Activated CD4-positive, alpha-beta memory T cell treated with anti-CD3 and anti-CD28 coated beads for 36 hours (primary cell): ENCODE data around the gene PCARE. TPM values are rescaled to one million over a fixed set of nuclear protein-coding genes. Genes with fewer than 3 reads are reported as not detected.
"Not testable (repeated sequence)": the region's sequence is repeated elsewhere in the genome, so short reads cannot be mapped to it uniquely, and the experiment has no call there.

Experiments
- CTCF ChIA-PET: fragments of 350-600 bp; sonication (Branson Sonifier 250); formaldehyde crosslinking; loops from one replicate; lab custom pipeline; 2021; ENCODE audit warnings: antibody characterized with exemption, inconsistent platforms; lab: Charles Lee
- POLR2A ChIA-PET: fragments of 350-600 bp; sonication (Branson Sonifier 250); formaldehyde crosslinking; loops from one replicate; lab custom pipeline; 2021; ENCODE audit warnings: antibody characterized with exemption; lab: Charles Lee
- DNase-seq: peaks from one replicate; pipeline ENCODE4 v3.0.0-alpha.2; 2020
- H3K27ac Mint-ChIP-seq: one replicate; pipeline ENCODE4 v1.8.0; 2021; ENCODE audit warnings: mixed read lengths
- H3K27me3 Mint-ChIP-seq: one replicate; pipeline ENCODE4 v1.8.0; 2021; ENCODE audit warnings: mixed read lengths
- H3K36me3 Mint-ChIP-seq: one replicate; pipeline ENCODE4 v1.8.0; 2021; ENCODE audit warnings: mixed read lengths
- H3K4me1 Mint-ChIP-seq: one replicate; pipeline ENCODE4 v1.8.0; 2021; ENCODE audit warnings: low read depth, mixed read lengths
- H3K4me3 Mint-ChIP-seq: one replicate; pipeline ENCODE4 v1.8.0; 2021; ENCODE audit warnings: mild to moderate bottlenecking, mixed read lengths
- H3K9me3 Mint-ChIP-seq: one replicate; pipeline ENCODE4 v1.8.0; 2021; ENCODE audit warnings: mixed read lengths
- intact Hi-C: fragments of 100-400 bp; cut with micrococcal nuclease; formaldehyde crosslinking; loops from one replicate; pipeline ENCODE4 v1.15.1; 2023
- total RNA-seq, 2 experiments: library from RNA; stranded (reverse); gene quantifications; one replicate each; pipeline ENCODE4 v1.2.3, GENCODE V29; 2021

Gene PCARE
- total RNA-seq, 2 experiments from 2014 or later: not detected

DNA sequence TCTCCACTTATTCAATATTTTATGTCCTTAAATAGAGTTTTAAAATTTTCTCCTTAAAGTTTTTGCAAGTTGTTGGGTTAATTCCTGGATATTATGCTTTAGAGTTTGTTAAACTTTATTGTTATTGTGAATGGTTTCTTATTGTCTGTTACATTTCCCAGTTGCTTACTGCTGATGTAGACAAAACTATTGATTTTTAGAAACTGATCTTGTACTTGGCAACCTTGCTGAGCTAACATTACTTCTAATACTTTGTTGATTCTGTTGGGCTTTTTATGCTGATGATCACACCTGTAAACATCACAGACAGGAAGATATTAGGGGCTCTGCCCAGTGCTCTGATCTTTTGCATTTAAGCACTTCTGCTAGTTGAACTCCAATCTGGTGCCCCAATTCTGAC is 38.1 kb upstream of the PCARE start:
- Mint-ChIP-seq H3K27me3 (peaks cover 1% of the 10 kb centered on the region), H3K36me3 (peaks cover 2% of the 10 kb centered on the region), H3K27ac (no peak overlapping the region), H3K4me3 (no peak overlapping the region), H3K4me1 (peaks cover 30% of the 10 kb centered on the region), H3K9me3 (no peaks in the 10 kb centered on the region)
- POLR2A ChIA-PET: no interaction called here
- intact Hi-C loops: loop anchor here (10.0 kb wide), 1 partner anchor 1312 kb away; no protein-coding TSS in a partner anchor
- no peak for DNase-seq
- CTCF ChIA-PET: interaction anchor here (1.5 kb wide), 1 partner anchor 18 kb away, joined by 3 read pairs; no protein-coding TSS in a partner anchor

DNA sequence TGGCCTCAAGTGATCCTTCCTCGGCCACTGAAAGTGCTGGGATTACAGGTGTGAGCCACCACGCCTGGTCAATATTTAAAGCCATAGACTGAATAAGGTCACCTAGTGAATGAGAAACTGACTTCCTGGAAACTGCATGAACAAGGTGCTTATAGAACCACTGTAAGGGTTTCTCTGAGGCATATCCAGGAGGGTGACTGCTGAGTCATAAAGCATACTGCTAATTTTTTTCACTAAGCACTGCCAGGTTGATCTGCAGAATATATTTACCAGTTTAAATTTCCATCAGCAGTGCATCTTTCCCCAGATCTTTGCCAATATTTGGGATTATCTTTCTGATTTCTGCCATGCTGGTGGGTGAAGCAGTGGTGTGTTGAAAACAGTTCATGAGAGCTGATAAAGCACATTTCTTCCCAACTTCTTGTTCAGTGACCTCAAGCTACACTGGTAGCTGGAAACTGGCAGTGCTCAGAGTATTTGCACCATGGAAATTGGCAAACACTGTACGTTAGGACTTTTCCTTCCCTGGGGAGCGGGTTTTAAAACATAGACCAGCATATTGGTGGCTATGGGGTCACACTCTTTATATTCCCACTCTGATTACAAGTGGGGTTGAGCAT is 36.7 kb upstream of the PCARE start:
- Mint-ChIP-seq H3K4me3 (no peak overlapping the region), H3K9me3 (no peaks in the 10 kb centered on the region), H3K27me3 (peaks cover 1% of the 10 kb centered on the region), H3K4me1 (peaks cover 18% of the 10 kb centered on the region), H3K36me3 (no peaks in the 10 kb centered on the region), H3K27ac (no peak overlapping the region)
- POLR2A ChIA-PET: no interaction called here
- intact Hi-C loops: loop anchor here (1.0 to 10.0 kb wide), 2 partner anchors 217 to 1314 kb away; partner anchors contain the start of gene WDR43
- DNase-seq: peak; percentile 20
- CTCF ChIA-PET: no interaction called here

DNA sequence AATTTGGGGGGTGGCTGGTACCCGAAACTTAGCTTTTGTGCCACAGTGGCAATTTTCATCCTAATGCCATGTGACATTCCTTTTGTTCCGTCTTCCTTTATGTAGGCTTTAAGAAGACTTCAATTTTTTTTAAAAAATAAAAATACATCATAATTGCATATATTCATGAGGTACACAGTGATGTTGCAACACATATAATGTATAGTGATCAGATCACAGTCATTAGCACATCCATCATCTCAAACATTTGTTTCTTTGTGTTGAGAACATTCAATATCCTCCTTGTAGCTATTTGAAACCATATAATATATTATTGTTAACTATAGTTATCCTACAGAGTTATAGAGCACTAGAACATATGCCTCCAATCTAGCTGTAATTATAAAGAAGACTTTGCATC is 34.9 kb upstream of the PCARE start:
- DNase-seq: no peak
- Mint-ChIP-seq H3K9me3 (no peaks in the 10 kb centered on the region), H3K27ac (no peak overlapping the region), H3K4me3 (no peak overlapping the region), H3K36me3 (no peaks in the 10 kb centered on the region), H3K27me3 (peaks cover 1% of the 10 kb centered on the region), H3K4me1 (peaks cover 14% of the 10 kb centered on the region)
- intact Hi-C loops: no loop called here
- CTCF ChIA-PET: no interaction called here
- POLR2A ChIA-PET: no interaction called here

DNA sequence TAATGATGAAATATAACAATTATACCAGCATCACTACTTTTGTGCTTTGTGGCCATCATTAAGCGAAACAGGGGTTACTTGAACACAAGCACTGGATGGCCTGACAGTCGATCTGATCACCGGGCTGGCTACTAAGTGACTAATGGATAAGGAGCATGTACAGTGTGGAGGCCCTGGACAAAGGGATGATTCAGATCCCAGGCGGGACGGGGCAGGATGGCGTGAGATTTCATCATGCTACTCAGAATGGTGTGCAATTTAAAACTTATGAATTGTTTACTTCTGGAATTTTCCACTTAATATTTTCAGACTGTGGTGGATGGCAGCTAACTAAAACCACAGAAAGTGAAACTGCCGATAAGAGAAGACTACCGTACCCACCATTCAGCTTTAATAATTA is 33.9 kb upstream of the PCARE start:
- H3K27ac Mint-ChIP-seq: no peak overlapping the region
- H3K4me3 Mint-ChIP-seq: no peak overlapping the region
- POLR2A ChIA-PET: no interaction called here
- peaks cover 1% of the 10 kb centered on the region for H3K27me3 Mint-ChIP-seq
- intact Hi-C loops: no loop called here
- CTCF ChIA-PET: no interaction called here
- no peaks in the 10 kb centered on the region for H3K9me3 Mint-ChIP-seq
- H3K36me3 Mint-ChIP-seq: no peaks in the 10 kb centered on the region
- H3K4me1 Mint-ChIP-seq: peaks cover 8% of the 10 kb centered on the region
- DNase-seq: no peak

DNA sequence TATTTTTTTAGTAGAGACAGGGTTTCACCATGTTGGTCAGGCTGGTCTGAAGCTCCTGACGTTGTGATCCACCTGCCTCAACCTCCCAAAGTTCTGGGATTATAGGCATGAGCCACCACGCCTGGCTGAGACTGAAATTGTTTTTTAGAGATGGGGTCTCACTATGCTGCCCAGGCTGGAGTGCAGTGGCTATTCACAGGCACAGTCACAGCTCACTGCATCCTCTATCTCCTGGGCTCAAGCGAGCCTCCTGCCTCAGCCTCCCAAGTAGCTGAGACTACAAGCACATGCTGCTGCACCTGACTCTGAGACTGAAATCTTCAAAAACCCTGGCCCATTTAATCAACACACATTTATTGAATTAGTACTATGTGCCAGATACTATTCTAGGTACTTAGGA is 33.2 kb upstream of the PCARE start:
- H3K4me3 Mint-ChIP-seq, intact Hi-C loops, H3K4me1 Mint-ChIP-seq, POLR2A ChIA-PET, H3K9me3 Mint-ChIP-seq, H3K36me3 Mint-ChIP-seq, H3K27ac Mint-ChIP-seq, CTCF ChIA-PET, H3K27me3 Mint-ChIP-seq, DNase-seq: not testable (repeated sequence)

DNA sequence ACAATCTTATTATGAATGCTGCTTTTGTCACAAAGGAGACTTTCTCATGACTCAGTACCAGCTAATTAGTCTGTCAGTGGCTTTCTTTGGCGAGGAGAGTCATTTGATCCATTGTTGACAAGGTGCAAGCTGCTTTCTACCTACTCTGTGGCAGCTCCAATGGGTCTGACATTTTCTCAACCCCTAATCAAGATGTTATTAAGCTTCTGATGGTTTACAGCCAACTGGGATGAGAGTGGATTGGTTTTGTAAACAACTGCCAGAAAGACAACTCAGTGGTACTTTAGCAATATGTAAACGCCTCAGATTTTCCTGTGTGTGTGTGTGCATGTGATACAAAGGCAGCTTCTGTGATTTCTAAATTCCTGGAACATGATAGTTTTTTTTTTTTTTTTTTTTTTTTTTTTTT is 32.7 kb upstream of the PCARE start:
- ChIA-PET POLR2A (no interaction called here), CTCF (no interaction called here)
- intact Hi-C loops: no loop called here
- Mint-ChIP-seq H3K4me1 (peaks cover 8% of the 10 kb centered on the region), H3K36me3 (no peaks in the 10 kb centered on the region), H3K27me3 (peaks cover 1% of the 10 kb centered on the region), H3K4me3 (no peak overlapping the region), H3K9me3 (no peaks in the 10 kb centered on the region), H3K27ac (no peak overlapping the region)
- DNase-seq: no peak

DNA sequence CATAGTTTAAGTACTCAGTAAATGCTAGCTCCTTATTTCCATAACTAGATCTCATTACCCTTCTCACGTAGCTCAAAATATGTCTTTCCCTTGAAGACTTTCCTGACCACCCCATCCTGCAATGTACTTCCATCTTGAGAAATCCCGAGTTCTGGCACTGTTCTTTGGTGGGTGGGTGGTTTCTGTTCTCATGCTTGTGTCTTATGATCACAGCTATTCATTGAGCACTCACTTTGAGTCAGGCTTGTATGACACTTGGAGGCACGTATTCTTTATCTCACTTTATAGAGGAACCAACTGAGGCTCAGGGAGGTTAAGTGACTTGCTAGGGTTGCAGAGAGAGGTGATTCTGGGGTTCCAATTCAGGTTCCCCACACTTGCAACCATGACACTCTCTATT is 31.9 kb upstream of the PCARE start:
- ChIA-PET POLR2A (no interaction called here), CTCF (interaction anchor here (2.0 kb wide), 1 partner anchor 11 kb away, joined by 5 read pairs; no protein-coding TSS in a partner anchor)
- Mint-ChIP-seq H3K27ac (no peak overlapping the region), H3K4me3 (no peak overlapping the region), H3K4me1 (peaks cover 6% of the 10 kb centered on the region), H3K9me3 (no peaks in the 10 kb centered on the region), H3K36me3 (no peaks in the 10 kb centered on the region), H3K27me3 (peaks cover 1% of the 10 kb centered on the region)
- intact Hi-C loops: no loop called here
- no peak for DNase-seq

DNA sequence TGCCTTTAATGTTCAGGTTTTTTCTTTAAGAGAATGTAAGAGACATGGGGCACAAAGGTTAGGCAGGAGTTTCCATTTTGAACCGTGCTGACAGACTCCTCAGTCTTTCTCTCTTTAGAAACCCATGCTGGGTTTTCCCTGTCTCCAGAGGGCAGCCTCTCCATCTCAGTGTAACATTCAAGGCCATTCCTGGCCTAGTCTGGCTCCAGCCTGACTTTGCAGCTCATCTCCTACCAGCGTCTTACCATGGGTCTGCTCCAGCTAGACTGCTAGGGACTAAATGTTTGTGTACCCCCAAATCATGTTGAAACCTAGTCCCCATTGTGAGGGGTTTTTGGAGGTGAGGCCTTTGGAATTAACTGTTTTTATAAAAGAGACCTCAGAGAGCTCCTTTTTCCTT is 31.1 kb upstream of the PCARE start:
- H3K27me3 Mint-ChIP-seq: peaks cover 1% of the 10 kb centered on the region
- intact Hi-C loops: no loop called here
- no peaks in the 10 kb centered on the region for H3K36me3 Mint-ChIP-seq
- H3K9me3 Mint-ChIP-seq: no peaks in the 10 kb centered on the region
- H3K4me3 Mint-ChIP-seq: no peak overlapping the region
- DNase-seq: no peak
- CTCF ChIA-PET: interaction anchor here (2.0 kb wide), 1 partner anchor 12 kb away, joined by 5 read pairs; no protein-coding TSS in a partner anchor
- POLR2A ChIA-PET: no interaction called here
- H3K27ac Mint-ChIP-seq: no peak overlapping the region
- H3K4me1 Mint-ChIP-seq: peaks cover 2% of the 10 kb centered on the region

DNA sequence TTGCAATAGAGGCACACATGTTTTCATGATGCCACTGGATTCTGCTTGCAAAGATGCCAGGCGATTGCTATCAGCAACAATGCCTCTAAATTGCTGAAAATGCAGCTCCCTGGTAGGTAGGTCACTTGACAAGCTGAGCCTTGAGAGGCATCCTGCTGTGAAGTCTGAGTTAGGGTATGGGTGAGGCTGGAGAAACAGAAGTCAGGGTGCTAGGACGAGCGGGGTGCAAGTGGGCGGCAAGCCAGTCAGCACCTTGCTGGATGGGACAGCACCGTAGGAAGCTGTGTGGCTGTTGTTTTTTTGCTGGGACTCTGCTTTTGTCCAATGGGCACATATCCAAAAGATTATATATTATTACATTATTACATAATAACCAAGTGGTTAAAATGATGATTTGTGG is 30.4 kb upstream of the PCARE start:
- Mint-ChIP-seq H3K4me1 (no peaks in the 10 kb centered on the region), H3K27ac (no peak overlapping the region), H3K36me3 (no peaks in the 10 kb centered on the region), H3K9me3 (no peaks in the 10 kb centered on the region), H3K4me3 (no peak overlapping the region), H3K27me3 (peaks cover 1% of the 10 kb centered on the region)
- POLR2A ChIA-PET: no interaction called here
- intact Hi-C loops: no loop called here
- CTCF ChIA-PET: interaction anchor here (2.0 kb wide), 1 partner anchor 13 kb away, joined by 5 read pairs; no protein-coding TSS in a partner anchor
- no peak for DNase-seq

DNA sequence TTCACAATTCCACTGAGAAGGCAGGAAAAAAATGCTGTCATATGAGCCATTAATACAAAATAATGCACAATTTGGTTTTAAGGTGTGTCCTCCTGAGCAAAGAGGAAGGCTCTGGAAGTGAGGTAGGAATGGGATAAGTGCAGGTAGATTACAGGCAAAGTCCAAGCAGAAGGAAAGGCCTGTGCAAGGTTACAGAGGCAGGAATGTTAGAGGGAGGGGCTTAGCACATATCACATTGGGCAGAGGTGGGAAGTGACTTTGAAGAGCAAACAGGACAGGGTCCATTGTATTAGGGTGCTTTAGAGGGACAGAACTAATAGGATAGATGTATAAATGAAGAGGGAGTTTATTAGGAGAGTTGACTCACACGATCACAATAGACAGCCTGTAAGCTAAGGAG is 26.2 kb upstream of the PCARE start:
- POLR2A ChIA-PET: no interaction called here
- Mint-ChIP-seq H3K36me3 (no peaks in the 10 kb centered on the region), H3K9me3 (no peaks in the 10 kb centered on the region), H3K4me3 (no peak overlapping the region), H3K27me3 (no peaks in the 10 kb centered on the region), H3K27ac (no peak overlapping the region), H3K4me1 (no peaks in the 10 kb centered on the region)
- intact Hi-C loops: no loop called here
- CTCF ChIA-PET: no interaction called here
- no peak for DNase-seq

DNA sequence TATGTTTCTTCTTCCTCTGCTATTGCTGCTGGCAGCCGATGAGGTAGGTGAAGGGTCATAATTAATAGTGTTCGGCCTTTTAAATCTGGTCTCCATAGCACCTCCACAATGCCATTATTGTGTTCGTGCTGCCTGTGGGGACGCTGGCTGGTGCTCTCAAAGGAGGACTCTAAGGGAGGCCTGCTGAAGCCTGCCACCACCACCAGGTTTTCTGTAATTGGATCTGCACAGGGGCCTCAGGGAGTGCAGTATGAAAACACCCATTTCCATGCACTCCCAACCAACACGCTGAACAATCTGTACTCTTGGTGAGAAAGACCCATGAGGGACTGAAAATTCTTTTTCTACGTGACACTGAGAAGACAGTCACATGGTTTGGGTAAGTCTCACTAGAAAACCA is 23.2 kb upstream of the PCARE start:
- ChIA-PET CTCF (no interaction called here), POLR2A (no interaction called here)
- Mint-ChIP-seq H3K4me3 (no peak overlapping the region), H3K27me3 (no peaks in the 10 kb centered on the region), H3K4me1 (no peaks in the 10 kb centered on the region), H3K36me3 (no peaks in the 10 kb centered on the region), H3K27ac (no peak overlapping the region), H3K9me3 (no peaks in the 10 kb centered on the region)
- intact Hi-C loops: no loop called here
- no peak for DNase-seq

DNA sequence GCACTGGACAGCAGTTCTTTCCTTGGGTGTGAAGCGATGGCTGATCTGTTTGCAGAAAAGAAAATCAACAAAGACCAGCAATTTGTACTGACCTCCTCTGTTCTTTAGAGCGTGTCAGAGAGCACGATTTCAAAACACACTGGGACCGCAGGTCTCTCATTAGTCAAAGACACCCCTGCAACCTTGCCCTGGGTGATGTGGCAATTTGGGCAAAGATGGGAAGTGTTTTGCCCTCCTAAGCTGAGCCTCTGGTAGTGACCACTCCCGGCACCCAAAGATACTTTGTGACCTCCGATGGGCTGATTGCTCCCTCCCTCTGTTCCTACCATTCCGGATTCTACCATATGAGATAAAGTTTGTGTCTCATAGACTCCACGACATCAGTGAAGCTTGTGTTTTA is 22.6 kb upstream of the PCARE start:
- H3K4me3 Mint-ChIP-seq: no peak overlapping the region
- no peak for DNase-seq
- CTCF ChIA-PET: no interaction called here
- H3K36me3 Mint-ChIP-seq: no peaks in the 10 kb centered on the region
- POLR2A ChIA-PET: no interaction called here
- no peaks in the 10 kb centered on the region for H3K4me1 Mint-ChIP-seq
- H3K9me3 Mint-ChIP-seq: no peaks in the 10 kb centered on the region
- no peak overlapping the region for H3K27ac Mint-ChIP-seq
- H3K27me3 Mint-ChIP-seq: no peaks in the 10 kb centered on the region
- intact Hi-C loops: no loop called here

DNA sequence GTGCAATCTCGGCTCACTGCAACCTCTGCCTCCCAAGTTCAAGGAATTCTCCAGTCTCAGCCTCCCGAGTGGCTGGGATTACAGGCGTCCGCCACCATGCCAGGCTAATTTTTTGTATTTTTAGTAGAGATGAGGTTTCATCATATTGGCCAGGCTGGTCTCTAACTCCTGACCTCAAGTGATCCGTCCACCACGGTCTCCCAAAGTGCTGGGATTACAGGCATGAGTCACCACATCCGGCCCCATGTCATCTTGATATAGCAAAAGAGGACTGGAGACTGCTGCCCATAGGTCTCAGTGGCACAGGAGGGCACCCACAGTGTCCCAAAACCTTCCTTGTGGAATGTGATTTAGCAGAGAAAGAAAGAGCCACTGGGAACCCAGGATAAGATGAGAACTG is 16.0 kb upstream of the PCARE start:
- H3K4me3 Mint-ChIP-seq, H3K9me3 Mint-ChIP-seq, intact Hi-C loops, DNase-seq, H3K27me3 Mint-ChIP-seq, CTCF ChIA-PET, H3K4me1 Mint-ChIP-seq, H3K27ac Mint-ChIP-seq, POLR2A ChIA-PET, H3K36me3 Mint-ChIP-seq: not testable (repeated sequence)
